Measurements from ENCODE around the gene ENTHD1.

The ENTHD1 gene

DNA sequence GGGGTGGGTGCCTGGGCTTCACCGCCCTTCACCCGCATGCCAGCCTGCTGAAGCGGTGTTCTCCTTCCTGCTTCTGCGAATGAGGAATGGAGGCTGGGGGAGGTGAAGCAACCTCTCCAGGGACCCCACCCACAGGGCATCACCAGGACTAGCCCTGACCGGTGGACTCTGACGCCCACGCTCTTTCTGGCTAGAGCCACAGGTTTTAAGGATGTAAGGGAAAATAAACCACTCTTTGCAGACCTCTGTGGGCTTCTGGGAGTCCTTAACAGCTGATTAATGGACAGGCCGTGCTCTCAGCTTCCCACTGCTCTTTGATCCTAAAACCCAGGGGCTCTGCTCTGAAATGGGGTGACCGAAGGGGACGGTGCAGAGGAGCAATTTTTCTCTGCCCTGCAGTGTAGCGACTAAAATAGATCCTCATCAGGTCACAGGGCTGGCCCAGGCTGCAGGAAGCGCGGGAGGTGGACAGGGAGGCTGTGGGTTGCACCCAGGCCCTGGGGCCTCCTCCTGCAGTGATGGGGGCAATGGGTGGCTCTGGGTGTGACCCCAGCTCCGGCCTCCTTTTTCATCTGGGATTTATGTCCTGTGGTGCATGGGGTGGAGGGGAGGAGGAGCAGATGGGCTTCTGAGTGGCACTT lies 195.7 kb downstream of the ENTHD1 start:
- TF ChIP-seq, protein P1, sequence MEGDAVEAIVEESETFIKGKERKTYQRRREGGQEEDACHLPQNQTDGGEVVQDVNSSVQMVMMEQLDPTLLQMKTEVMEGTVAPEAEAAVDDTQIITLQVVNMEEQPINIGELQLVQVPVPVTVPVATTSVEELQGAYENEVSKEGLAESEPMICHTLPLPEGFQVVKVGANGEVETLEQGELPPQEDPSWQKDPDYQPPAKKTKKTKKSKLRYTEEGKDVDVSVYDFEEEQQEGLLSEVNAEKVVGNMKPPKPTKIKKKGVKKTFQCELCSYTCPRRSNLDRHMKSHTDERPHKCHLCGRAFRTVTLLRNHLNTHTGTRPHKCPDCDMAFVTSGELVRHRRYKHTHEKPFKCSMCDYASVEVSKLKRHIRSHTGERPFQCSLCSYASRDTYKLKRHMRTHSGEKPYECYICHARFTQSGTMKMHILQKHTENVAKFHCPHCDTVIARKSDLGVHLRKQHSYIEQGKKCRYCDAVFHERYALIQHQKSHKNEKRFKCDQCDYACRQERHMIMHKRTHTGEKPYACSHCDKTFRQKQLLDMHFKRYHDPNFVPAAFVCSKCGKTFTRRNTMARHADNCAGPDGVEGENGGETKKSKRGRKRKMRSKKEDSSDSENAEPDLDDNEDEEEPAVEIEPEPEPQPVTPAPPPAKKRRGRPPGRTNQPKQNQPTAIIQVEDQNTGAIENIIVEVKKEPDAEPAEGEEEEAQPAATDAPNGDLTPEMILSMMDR (IDR thresholded peaks at IDR 0.05; ENCODE audit: low read depth, low read length, missing control alignments): no peak
- DNase-seq (ENCODE audit: low read depth): no peak
- in situ Hi-C loops (cut with HindIII; ENCODE audit: low sequenced_read_pairs): no loop called here
- no peak overlapping the region for H3K4me3 ChIP-seq (ENCODE audit: low read depth, low read length)

DNA sequence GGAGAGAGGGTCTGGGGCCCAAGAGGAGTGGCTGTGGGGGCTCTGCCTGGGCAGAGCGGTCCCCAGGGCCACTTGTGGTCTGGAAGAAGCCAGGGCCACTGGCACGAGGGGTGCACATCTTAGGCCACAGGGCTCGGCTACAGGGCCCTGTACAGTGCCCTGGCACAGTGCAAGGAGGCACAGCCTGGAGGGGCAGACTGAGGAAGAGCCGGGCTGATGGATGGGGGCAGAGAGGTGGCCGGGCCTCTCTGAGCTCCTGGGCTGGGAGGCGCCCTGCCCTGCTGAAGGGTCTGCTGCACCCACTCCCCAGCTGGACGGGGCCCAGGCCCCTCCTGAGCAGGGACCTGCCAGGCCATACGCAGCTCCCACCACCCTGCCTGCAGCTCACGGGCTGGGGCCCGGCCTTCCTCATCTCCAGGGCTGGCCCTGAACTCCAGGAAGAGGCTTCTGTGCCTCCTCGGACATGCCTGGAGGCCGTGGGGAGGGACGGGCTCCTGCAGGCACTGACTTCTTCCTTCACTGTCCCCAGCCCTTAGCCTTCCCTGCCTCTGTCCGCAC lies 199.5 kb downstream of the ENTHD1 start:
- TF ChIP-seq, protein P1 (IDR thresholded peaks at IDR 0.05; ENCODE audit: low read depth, low read length, missing control alignments): no peak
- no peak overlapping the region for H3K4me3 ChIP-seq (ENCODE audit: low read depth, low read length)
- no peak for DNase-seq (ENCODE audit: low read depth)
- in situ Hi-C loops (cut with HindIII; ENCODE audit: low sequenced_read_pairs): no loop called here
